Adipocyte (in vitro differentiated cells): ENCODE data around the gene MFSD8.
"Not testable (repeated sequence)": the region's sequence is repeated elsewhere in the genome, so short reads cannot be mapped to it uniquely, and the experiment has no call there.

Experiments used
- DNase-seq: peaks from one replicate; pipeline ENCODE4 v3.0.0-alpha.2; 2015; ENCODE audit warnings: low read depth
- H3K27me3 ChIP-seq: replicated peaks from 2 replicates; pipeline ENCODE4 v1.7.0; 2013; ENCODE audit warnings: mild to moderate bottlenecking, low read length, moderate library complexity; ENCODE audit not compliant: control insufficient read depth, insufficient read depth
- H3K36me3 ChIP-seq: 2 replicates; pipeline ENCODE4 v1.7.0; 2013; ENCODE audit warnings: low read length, mild to moderate bottlenecking, moderate library complexity; ENCODE audit not compliant: control insufficient read depth, insufficient read depth, severe bottlenecking
- H3K4me1 ChIP-seq: 2 replicates; pipeline ENCODE4 v1.7.0; 2013; ENCODE audit warnings: mild to moderate bottlenecking, low read length, moderate library complexity; ENCODE audit not compliant: control insufficient read depth, insufficient read depth
- H3K4me3 ChIP-seq: 2 replicates; pipeline ENCODE4 v1.7.0; 2013; ENCODE audit warnings: mild to moderate bottlenecking, low read length, moderate library complexity
- H3K9ac ChIP-seq: 2 replicates; pipeline ENCODE4 v1.7.0; 2013; ENCODE audit warnings: mild to moderate bottlenecking, low read length, moderate library complexity
- H3K9me3 ChIP-seq: 2 replicates; pipeline ENCODE4 v1.7.0; 2013; ENCODE audit warnings: mild to moderate bottlenecking, low read length, moderate library complexity; ENCODE audit not compliant: control insufficient read depth

Gene MFSD8

GRCh38 chr4:127930175-127930574 lies 34.8 kb downstream of the MFSD8 start:
- Histone ChIP-seq H3K36me3 (peaks cover 31% of the 10 kb centered on the region), H3K9ac (no peak overlapping the region), H3K4me1 (no peaks in the 10 kb centered on the region), H3K4me3 (no peak overlapping the region), H3K9me3 (no peaks in the 10 kb centered on the region), H3K27me3 (no peaks in the 10 kb centered on the region)
- DNase-seq = no peak

GRCh38 chr4:127925720-127926119 lies 39.3 kb downstream of the MFSD8 start:
- peaks cover 35% of the 10 kb centered on the region for H3K36me3 ChIP-seq
- not testable (repeated sequence) for H3K4me3 ChIP-seq, H3K27me3 ChIP-seq, DNase-seq, H3K9me3 ChIP-seq, H3K9ac ChIP-seq, H3K4me1 ChIP-seq

DNA sequence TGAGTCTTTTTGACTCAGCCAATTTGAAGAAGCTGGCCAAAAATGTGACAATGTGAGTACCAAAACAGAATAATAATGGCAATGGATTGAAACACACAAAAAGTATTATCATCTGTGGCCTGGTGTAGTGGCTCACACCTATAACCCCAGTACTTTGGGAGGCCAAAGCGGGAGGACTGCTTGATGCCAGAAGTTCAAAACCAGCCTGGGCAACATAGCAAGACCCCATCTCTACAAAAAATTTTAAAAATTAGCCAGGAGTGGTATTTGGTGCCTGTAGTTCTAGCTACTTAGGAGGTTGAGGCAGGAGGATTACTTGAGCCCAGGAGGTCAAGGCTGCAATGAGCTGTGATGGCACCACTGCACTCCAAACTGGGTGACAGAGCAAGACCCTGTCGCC lies 42.7 kb downstream of the MFSD8 start:
- peaks cover 3% of the 10 kb centered on the region for H3K4me1 ChIP-seq

DNA sequence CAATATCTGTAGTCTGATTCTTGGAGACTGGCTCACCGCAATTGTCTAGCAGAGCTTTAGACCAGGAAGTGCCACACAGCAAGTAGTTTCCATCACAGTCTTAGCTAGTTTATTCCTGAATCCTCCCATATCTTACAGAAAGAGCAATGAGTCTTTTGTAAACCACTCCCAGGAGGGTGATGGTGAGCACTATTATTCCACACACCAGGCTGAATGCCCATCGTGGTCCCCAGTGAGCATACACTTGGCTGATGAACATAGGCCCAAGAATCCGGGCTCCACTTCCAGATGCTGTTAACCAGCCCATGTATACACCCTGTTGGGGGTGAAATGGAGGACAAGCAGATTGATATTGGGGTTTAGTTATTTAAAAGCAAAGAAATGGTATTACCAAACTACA lies 44.5 kb downstream of the MFSD8 start:
- DNase-seq = no peak
- Histone ChIP-seq H3K4me3 (no peak overlapping the region), H3K36me3 (peaks cover 30% of the 10 kb centered on the region), H3K4me1 (peaks cover 3% of the 10 kb centered on the region), H3K9ac (no peak overlapping the region), H3K9me3 (no peaks in the 10 kb centered on the region), H3K27me3 (no peaks in the 10 kb centered on the region)

More for the DNA sequence above, 42.7 kb downstream of the MFSD8 start:
- no peak overlapping the region for H3K9ac ChIP-seq
- no peaks in the 10 kb centered on the region for H3K9me3 ChIP-seq
- no peaks in the 10 kb centered on the region for H3K27me3 ChIP-seq
- H3K36me3 ChIP-seq = peaks cover 31% of the 10 kb centered on the region
- H3K4me3 ChIP-seq = no peak overlapping the region
- DNase-seq = no peak

- Histone ChIP-seq H3K27me3 (no peaks in the 10 kb centered on the region), H3K9ac (no peak overlapping the region), H3K4me1 (peaks cover 3% of the 10 kb centered on the region), H3K36me3 (peaks cover 28% of the 10 kb centered on the region), H3K4me3 (no peak overlapping the region), H3K9me3 (no peaks in the 10 kb centered on the region)
- DNase-seq = no peak
Measured at GRCh38 chr4:127917151-127917550, 47.8 kb downstream of the MFSD8 start.

- peaks cover 3% of the 10 kb centered on the region for H3K4me1 ChIP-seq
- H3K27me3 ChIP-seq = no peaks in the 10 kb centered on the region
- H3K9me3 ChIP-seq = no peaks in the 10 kb centered on the region
- no peak overlapping the region for H3K4me3 ChIP-seq
- H3K36me3 ChIP-seq = peaks cover 28% of the 10 kb centered on the region
- DNase-seq = no peak
- H3K9ac ChIP-seq = no peak overlapping the region
Measured at GRCh38 chr4:127916512-127916911, 48.5 kb downstream of the MFSD8 start.

DNA sequence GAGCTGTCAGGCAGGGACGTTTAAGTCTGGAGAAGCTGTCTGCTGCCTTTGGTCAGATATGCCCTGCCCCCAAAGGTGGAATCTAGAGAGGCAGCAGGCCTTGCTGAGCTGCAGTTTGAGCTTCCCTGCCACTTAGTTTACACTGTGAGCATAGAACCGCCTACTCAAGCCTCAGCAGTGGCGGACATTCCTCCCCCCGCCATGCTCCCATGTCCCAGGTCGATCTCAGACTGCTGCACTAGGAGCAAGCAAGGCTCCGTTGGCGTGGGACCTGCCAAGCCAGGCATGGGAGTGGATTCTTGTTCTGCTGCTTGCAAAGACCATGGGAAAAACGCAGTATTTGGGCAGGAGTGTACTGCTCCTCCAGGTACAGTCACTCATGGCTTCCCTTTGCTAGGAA lies 59.9 kb downstream of the MFSD8 start:
- H3K9me3 ChIP-seq = no peaks in the 10 kb centered on the region

DNA sequence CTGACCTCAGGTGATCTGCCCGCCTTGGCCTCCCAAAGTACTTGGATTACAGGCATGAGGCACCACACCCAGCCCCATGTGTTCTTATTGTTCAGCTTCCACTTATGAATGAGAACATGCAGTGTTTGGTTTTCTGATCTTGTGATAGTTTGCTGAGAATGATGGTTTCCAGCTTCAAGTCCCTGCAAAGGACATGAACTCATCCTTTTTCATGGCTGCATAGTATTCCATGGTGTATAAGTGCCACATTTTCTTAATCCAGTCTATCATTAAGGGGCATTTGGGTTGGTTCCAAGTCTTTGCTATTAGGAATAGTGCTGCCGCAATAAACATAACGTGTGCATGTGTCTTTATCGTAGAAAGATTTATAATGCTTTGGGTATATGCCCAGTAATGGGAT lies 65.3 kb downstream of the MFSD8 start:
- H3K4me1 ChIP-seq, H3K36me3 ChIP-seq, H3K4me3 ChIP-seq: not testable (repeated sequence)

More for the DNA sequence above, 59.9 kb downstream of the MFSD8 start:
- H3K4me3 ChIP-seq = no peak overlapping the region
- H3K27me3 ChIP-seq = no peaks in the 10 kb centered on the region
- no peak for DNase-seq
- H3K4me1 ChIP-seq = no peaks in the 10 kb centered on the region
- no peak overlapping the region for H3K9ac ChIP-seq
- H3K36me3 ChIP-seq = no peaks in the 10 kb centered on the region

GRCh38 chr4:127896528-127896927 lies 68.4 kb downstream of the MFSD8 start:
- H3K9me3 ChIP-seq = no peaks in the 10 kb centered on the region
- DNase-seq = no peak
- no peak overlapping the region for H3K9ac ChIP-seq
- no peaks in the 10 kb centered on the region for H3K4me1 ChIP-seq
- H3K4me3 ChIP-seq = no peak overlapping the region
- no peaks in the 10 kb centered on the region for H3K27me3 ChIP-seq
- H3K36me3 ChIP-seq = no peaks in the 10 kb centered on the region

More for the DNA sequence above, 65.3 kb downstream of the MFSD8 start:
- H3K9me3 ChIP-seq, DNase-seq, H3K27me3 ChIP-seq, H3K9ac ChIP-seq: not testable (repeated sequence)

GRCh38 chr4:127896069-127896468 lies 68.9 kb downstream of the MFSD8 start:
- Histone ChIP-seq H3K4me1 (no peaks in the 10 kb centered on the region), H3K9ac (no peak overlapping the region), H3K27me3 (no peaks in the 10 kb centered on the region), H3K36me3 (no peaks in the 10 kb centered on the region), H3K9me3 (no peaks in the 10 kb centered on the region), H3K4me3 (no peak overlapping the region)
- no peak for DNase-seq

GRCh38 chr4:127889903-127890302 lies 75.1 kb downstream of the MFSD8 start:
- Histone ChIP-seq H3K4me1 (peaks cover 5% of the 10 kb centered on the region), H3K27me3 (no peaks in the 10 kb centered on the region), H3K9me3 (no peaks in the 10 kb centered on the region), H3K9ac (no peak overlapping the region), H3K36me3 (no peaks in the 10 kb centered on the region), H3K4me3 (no peak overlapping the region)
- no peak for DNase-seq

GRCh38 chr4:127888559-127888958 lies 76.4 kb downstream of the MFSD8 start:
- Histone ChIP-seq H3K36me3 (no peaks in the 10 kb centered on the region), H3K27me3 (no peaks in the 10 kb centered on the region), H3K9me3 (no peaks in the 10 kb centered on the region), H3K4me3 (no peak overlapping the region), H3K4me1 (peaks cover 5% of the 10 kb centered on the region), H3K9ac (no peak overlapping the region)
- DNase-seq = no peak
